Panc1 (cell line): ENCODE measurements around the gene C22orf42. TPM values are rescaled to one million over a fixed set of nuclear protein-coding genes. Genes with fewer than 3 reads are reported as not detected.

Experiments used
- ATAC-seq: fragments of 200-7000 bp; cut with Tn5 transposase; 2 replicates; pipeline ENCODE4 v1.9.1; 2020; ENCODE audit warnings: mild to moderate bottlenecking, moderate library complexity
- BruUV-seq: library from RNA; stranded (reverse); fragments of 400-500 nt; replicated peaks from 2 replicates; lab custom pipeline; 2021; lab: Mats Ljungman, UMichigan
- CTCF ChIA-PET: fragments of 300-600 bp; sonication (Branson Sonifier 250); formaldehyde crosslinking; loops from one replicate; lab custom pipeline; 2022; ENCODE audit warnings: antibody characterized with exemption; lab: Charles Lee
- POLR2A ChIA-PET: fragments of 300-600 bp; sonication (Branson Sonifier 250); formaldehyde crosslinking; loops from one replicate; lab custom pipeline; 2022; ENCODE audit warnings: antibody characterized with exemption; lab: Charles Lee
- DNase-seq: peaks from one replicate; pipeline ENCODE4 v3.0.0-alpha.2; 2010; ENCODE audit warnings: low read depth, low spot score
- H3K27ac ChIP-seq: 2 replicates; pipeline ENCODE4 v1.5.1; 2011; ENCODE audit warnings: mild to moderate bottlenecking, low read length, inconsistent platforms
- H3K27me3 ChIP-seq: fragments of 200-500 bp; sonication (Bioruptor generic); 2 replicates; pipeline ENCODE4 v1.6.0; 2014; ENCODE audit warnings: low read length, inconsistent platforms; ENCODE audit not compliant: control insufficient read depth, insufficient read depth
- H3K36me3 ChIP-seq: fragments of 200-500 bp; sonication (Bioruptor generic); 2 replicates; pipeline ENCODE4 v1.5.1; 2014; ENCODE audit warnings: inconsistent platforms, mild to moderate bottlenecking, low read length, moderate library complexity; ENCODE audit not compliant: control insufficient read depth, insufficient read depth
- H3K4me1 ChIP-seq: 2 replicates; pipeline ENCODE4 v1.5.1; 2011; ENCODE audit warnings: inconsistent platforms, mild to moderate bottlenecking, low read length, moderate library complexity; ENCODE audit not compliant: control insufficient read depth, insufficient read depth
- H3K4me3 ChIP-seq, 2 experiments: 2 replicates each; pipeline ENCODE4 v1.5.1; 2011 to 2012; ENCODE audit warnings: low read depth in 2 of 2, low read length in 2 of 2, mild to moderate bottlenecking in 2 of 2, inconsistent platforms in 1 of 2, moderate library complexity in 1 of 2
- H3K9me3 ChIP-seq: fragments of 200-500 bp; sonication (Bioruptor generic); 2 replicates; pipeline ENCODE4 v1.5.1; 2014; ENCODE audit warnings: low read depth, mild to moderate bottlenecking, inconsistent platforms, low read length, moderate library complexity; ENCODE audit not compliant: control insufficient read depth, insufficient read depth
- POLR2AphosphoS5 ChIP-seq: IDR thresholded peaks from 2 replicates; pipeline ENCODE4 v1.6.1; 2012; ENCODE audit warnings: mild to moderate bottlenecking, low read depth, low read length, moderate library complexity
- REST ChIP-seq, 2 experiments: IDR thresholded peaks; 2 replicates each; pipeline ENCODE4 v1.6.1; 2011 to 2012; ENCODE audit warnings: low read depth in 2 of 2, control low read depth in 1 of 2, low read length in 1 of 2, mild to moderate bottlenecking in 1 of 2, moderate library complexity in 1 of 2; ENCODE audit not compliant: insufficient read depth in 1 of 2
- SIN3A ChIP-seq: IDR thresholded peaks from 2 replicates; pipeline ENCODE4 v1.6.1; 2012; ENCODE audit warnings: low read depth, mild to moderate bottlenecking, low read length, moderate library complexity, borderline replicate concordance; ENCODE audit not compliant: insufficient read depth
- TCF7L2 ChIP-seq: IDR thresholded peaks from 2 replicates; pipeline ENCODE4 v1.6.1; 2011; ENCODE audit warnings: mild to moderate bottlenecking, low read depth, low read length, inconsistent platforms
- in situ Hi-C: cut with HindIII; loops from 2 replicates; pipeline ENCODE4 v1.10.0; 2016; ENCODE audit warnings: low sequenced_read_pairs, low pct_unique_long_range_greater_than_20kb
- intact Hi-C: fragments of 100-400 bp; cut with micrococcal nuclease; formaldehyde crosslinking; loops from one replicate; pipeline ENCODE4 v1.10.0; 2022; ENCODE audit not compliant: unreplicated experiment
- total RNA-seq: library from RNA; stranded (reverse); gene quantifications from one replicate; pipeline ENCODE4 v1.2.1, GENCODE V29; 2021; ENCODE audit not compliant: unreplicated experiment
- TF ChIP-seq, protein P1 (sequence below): fragments of 450-650 bp; IDR thresholded peaks from 2 replicates; pipeline ENCODE4 v1.5.1; 2017; ENCODE audit warnings: mild to moderate bottlenecking

The C22orf42 gene
- total RNA-seq, 1 experiment from 2014 or later, result not detected

DNA sequence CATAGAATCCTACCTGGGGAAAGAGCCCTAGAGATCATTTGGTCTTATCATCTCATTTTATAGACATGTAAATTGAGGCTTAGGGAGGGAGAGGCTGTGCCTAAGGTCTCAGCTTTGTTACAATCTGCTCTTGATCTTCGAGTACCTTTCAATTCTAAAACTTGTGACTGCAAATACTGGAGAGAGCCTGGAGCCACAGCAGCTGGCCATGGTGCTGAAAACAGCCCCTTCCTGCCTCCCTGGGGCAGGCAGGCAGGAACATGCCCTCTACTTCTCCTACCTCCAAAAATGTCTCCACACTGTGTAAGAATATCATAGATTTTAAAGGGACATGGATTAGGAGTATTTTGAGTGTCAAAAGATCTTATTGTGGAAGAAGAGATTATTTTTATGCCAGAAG, 52.2 kb downstream of the C22orf42 start:
- Histone ChIP-seq H3K36me3 (no peaks in the 10 kb centered on the region), H3K27ac (no peak overlapping the region), H3K27me3 (0 out of 2 replicates have a peak, but pooled peaks cover 6% of the 10 kb centered on the region), H3K4me3 (no peak overlapping the region), H3K9me3 (no peaks in the 10 kb centered on the region), H3K4me1 (no peaks in the 10 kb centered on the region)
- in situ Hi-C loops (no loop called here), intact Hi-C loops (no loop called here)
- no peak for ATAC-seq
- ChIA-PET CTCF (no interaction called here), POLR2A (no interaction called here)
- DNase-seq, result no peak
- no TSS peak for BruUV-seq
- TF ChIP-seq REST (IDR thresholded peaks at IDR 0.05; ENCODE audit: insufficient read depth in 1 of 2, low read depth in 2 of 2, low read length in 1 of 2), result peak; percentile 85 to 88
- TF ChIP-seq, protein P1, sequence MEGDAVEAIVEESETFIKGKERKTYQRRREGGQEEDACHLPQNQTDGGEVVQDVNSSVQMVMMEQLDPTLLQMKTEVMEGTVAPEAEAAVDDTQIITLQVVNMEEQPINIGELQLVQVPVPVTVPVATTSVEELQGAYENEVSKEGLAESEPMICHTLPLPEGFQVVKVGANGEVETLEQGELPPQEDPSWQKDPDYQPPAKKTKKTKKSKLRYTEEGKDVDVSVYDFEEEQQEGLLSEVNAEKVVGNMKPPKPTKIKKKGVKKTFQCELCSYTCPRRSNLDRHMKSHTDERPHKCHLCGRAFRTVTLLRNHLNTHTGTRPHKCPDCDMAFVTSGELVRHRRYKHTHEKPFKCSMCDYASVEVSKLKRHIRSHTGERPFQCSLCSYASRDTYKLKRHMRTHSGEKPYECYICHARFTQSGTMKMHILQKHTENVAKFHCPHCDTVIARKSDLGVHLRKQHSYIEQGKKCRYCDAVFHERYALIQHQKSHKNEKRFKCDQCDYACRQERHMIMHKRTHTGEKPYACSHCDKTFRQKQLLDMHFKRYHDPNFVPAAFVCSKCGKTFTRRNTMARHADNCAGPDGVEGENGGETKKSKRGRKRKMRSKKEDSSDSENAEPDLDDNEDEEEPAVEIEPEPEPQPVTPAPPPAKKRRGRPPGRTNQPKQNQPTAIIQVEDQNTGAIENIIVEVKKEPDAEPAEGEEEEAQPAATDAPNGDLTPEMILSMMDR, result no peak
- no peak for TF ChIP-seq POLR2AphosphoS5

GRCh38 chr22:32103658-32104315, 55.3 kb downstream of the C22orf42 start:
- POLR2A ChIA-PET, result no interaction called here
- Histone ChIP-seq H3K4me1 (no peaks in the 10 kb centered on the region), H3K27me3 (no peaks in the 10 kb centered on the region), H3K9me3 (no peaks in the 10 kb centered on the region), H3K27ac (no peak overlapping the region), H3K4me3 (no peak overlapping the region), H3K36me3 (no peaks in the 10 kb centered on the region)
- in situ Hi-C loops (no loop called here), intact Hi-C loops (loop anchor here (5.0 kb wide), 1 partner anchor 164 kb away; no protein-coding TSS in a partner anchor)
- BruUV-seq, result no TSS peak
- TF ChIP-seq POLR2AphosphoS5 (no peak), TCF7L2 (no peak), SIN3A (no peak), REST (IDR thresholded peaks at IDR 0.05; ENCODE audit: insufficient read depth in 1 of 2, low read depth in 2 of 2, low read length in 1 of 2) (no peak)
- TF ChIP-seq, protein P1, result peak; percentile 35; the same call in 1 of the 2 replicates
- no peak for DNase-seq
- CTCF ChIA-PET, result no interaction called here
- no peak for ATAC-seq
